Activated naive CD8-positive, alpha-beta T cell treated with anti-CD3 and anti-CD28 coated beads, Interleukin-2, amount 10 ng/mL, durations not matched to agents 7 days and 5 days (primary cell): ENCODE results near the gene GLT6D1. TPM values are rescaled to one million over a fixed set of nuclear protein-coding genes. Genes with fewer than 3 reads are reported as not detected.

ENCODE experiments used
- ATAC-seq: fragments of 150-1000 bp; cut with Tn5 transposase; one replicate; pipeline ENCODE4 v1.10.0; 2021; ENCODE audit warnings: low read depth, moderate library complexity
- POLR2A ChIA-PET: fragments of 350-600 bp; sonication (Branson Sonifier 250); formaldehyde crosslinking; loops from one replicate; lab custom pipeline; 2021; ENCODE audit warnings: antibody characterized with exemption; lab: Charles Lee
- DNase-seq: peaks from one replicate; pipeline ENCODE4 v3.0.0; 2021
- H3K27ac Mint-ChIP-seq: one replicate; pipeline ENCODE4 v1.8.0; 2022; ENCODE audit warnings: mild to moderate bottlenecking, mixed read lengths
- H3K27me3 Mint-ChIP-seq: one replicate; pipeline ENCODE4 v1.8.0; 2022; ENCODE audit warnings: mild to moderate bottlenecking, moderate library complexity, mixed read lengths
- H3K36me3 Mint-ChIP-seq: one replicate; pipeline ENCODE4 v1.8.0; 2021; ENCODE audit warnings: mild to moderate bottlenecking, mixed read lengths
- H3K4me1 Mint-ChIP-seq: one replicate; pipeline ENCODE4 v1.8.0; 2021; ENCODE audit warnings: mixed read lengths
- H3K4me3 Mint-ChIP-seq: one replicate; pipeline ENCODE4 v1.8.0; 2022; ENCODE audit warnings: mild to moderate bottlenecking, moderate library complexity, mixed read lengths
- H3K9me3 Mint-ChIP-seq: one replicate; pipeline ENCODE4 v1.8.0; 2021; ENCODE audit warnings: mixed read lengths
- total RNA-seq, 2 experiments: library from RNA; stranded (reverse); gene quantifications; one replicate each; pipeline ENCODE4 v1.2.3, GENCODE V29; 2021

Gene GLT6D1
- total RNA-seq, 2 experiments from 2014 or later: not detected

- no peaks in the 10 kb centered on the region for H3K4me1 Mint-ChIP-seq
- ATAC-seq: no peak
- POLR2A ChIA-PET: no interaction called here
- no peak for DNase-seq
- H3K4me3 Mint-ChIP-seq: no peak overlapping the region
- H3K27ac Mint-ChIP-seq: no peak overlapping the region
- no peaks in the 10 kb centered on the region for H3K36me3 Mint-ChIP-seq
- H3K27me3 Mint-ChIP-seq: no peaks in the 10 kb centered on the region
- H3K9me3 Mint-ChIP-seq: no peaks in the 10 kb centered on the region
Measured at GRCh38 chr9:135574943-135575342, 64.4 kb downstream of the GLT6D1 start.

DNA sequence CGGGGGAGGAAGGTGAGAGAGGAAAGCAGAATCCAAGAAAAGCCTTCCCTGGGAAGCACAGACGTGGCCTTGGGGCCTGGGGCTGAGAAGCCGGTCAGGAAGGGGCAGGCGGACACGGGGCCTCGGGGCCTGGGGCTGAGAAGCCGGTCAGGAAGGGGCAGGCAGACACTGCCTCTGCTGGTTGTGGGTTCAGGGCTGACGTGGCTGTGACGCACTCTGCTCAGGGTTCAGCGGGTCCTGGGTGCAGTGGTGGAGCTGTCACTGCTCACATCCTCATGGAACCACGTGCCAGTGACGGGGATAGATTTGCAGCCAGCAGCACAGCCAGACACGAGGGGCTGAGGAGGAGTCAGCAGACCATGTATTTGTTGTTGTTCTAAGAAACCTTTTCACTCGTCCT, 65.0 kb downstream of the GLT6D1 start:
- DNase-seq (no peak), ATAC-seq (no peak)
- H3K9me3 Mint-ChIP-seq: peaks cover under 1% of the 10 kb centered on the region
- H3K4me3 Mint-ChIP-seq: no peak overlapping the region
- POLR2A ChIA-PET: no interaction called here
- H3K27me3 Mint-ChIP-seq: peaks cover under 1% of the 10 kb centered on the region
- no peaks in the 10 kb centered on the region for H3K36me3 Mint-ChIP-seq
- H3K27ac Mint-ChIP-seq: no peak overlapping the region
- H3K4me1 Mint-ChIP-seq: no peaks in the 10 kb centered on the region

Other genes with a start within 250 kb of the GLT6D1 start
- under 1 TPM; 0.17 to 0.28 TPM for gene PPP1R26, start 159.8 kb downstream of the GLT6D1 start, total RNA-seq
- 10 to 100 TPM; 29.3 to 30.1 TPM for gene MRPS2, start 138.9 kb downstream of the GLT6D1 start, total RNA-seq
- gene LCN1, start 118.1 kb downstream of the GLT6D1 start, total RNA-seq: not detected
- gene OBP2A, start 93.4 kb downstream of the GLT6D1 start, total RNA-seq: not detected
- gene PAEP, start 77.8 kb downstream of the GLT6D1 start, total RNA-seq: not detected
- gene LCN9, start 23.8 kb upstream of the GLT6D1 start, total RNA-seq: not detected
- not detected for gene SOHLH1, start 59.9 kb upstream of the GLT6D1 start, total RNA-seq
- not detected for gene KCNT1, start 62.6 kb upstream of the GLT6D1 start, total RNA-seq